ENCODE data around the gene KRT73.

DNA sequence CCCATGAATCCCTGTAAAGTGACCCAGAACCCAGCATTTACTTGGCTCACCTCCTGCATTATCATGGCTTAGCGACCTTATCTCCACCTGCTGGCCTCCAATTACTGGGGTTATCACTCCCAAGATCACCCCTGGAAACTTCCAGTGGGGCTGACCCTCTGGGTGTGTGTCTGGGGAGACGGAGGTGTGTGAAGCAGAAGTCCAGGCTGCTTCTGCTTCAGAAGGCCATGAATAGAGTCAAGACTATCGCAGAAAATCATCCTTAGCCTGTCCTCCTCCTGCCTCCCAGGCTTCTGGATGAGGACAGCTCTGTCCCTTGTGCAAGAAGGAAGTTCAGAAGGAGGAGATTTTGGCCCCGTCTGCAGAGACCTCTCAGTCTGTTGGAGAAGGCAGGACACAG lies 16.7 kb downstream of the KRT73 start:
- TF ChIP-seq, protein P1, sequence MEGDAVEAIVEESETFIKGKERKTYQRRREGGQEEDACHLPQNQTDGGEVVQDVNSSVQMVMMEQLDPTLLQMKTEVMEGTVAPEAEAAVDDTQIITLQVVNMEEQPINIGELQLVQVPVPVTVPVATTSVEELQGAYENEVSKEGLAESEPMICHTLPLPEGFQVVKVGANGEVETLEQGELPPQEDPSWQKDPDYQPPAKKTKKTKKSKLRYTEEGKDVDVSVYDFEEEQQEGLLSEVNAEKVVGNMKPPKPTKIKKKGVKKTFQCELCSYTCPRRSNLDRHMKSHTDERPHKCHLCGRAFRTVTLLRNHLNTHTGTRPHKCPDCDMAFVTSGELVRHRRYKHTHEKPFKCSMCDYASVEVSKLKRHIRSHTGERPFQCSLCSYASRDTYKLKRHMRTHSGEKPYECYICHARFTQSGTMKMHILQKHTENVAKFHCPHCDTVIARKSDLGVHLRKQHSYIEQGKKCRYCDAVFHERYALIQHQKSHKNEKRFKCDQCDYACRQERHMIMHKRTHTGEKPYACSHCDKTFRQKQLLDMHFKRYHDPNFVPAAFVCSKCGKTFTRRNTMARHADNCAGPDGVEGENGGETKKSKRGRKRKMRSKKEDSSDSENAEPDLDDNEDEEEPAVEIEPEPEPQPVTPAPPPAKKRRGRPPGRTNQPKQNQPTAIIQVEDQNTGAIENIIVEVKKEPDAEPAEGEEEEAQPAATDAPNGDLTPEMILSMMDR (IDR thresholded peaks at IDR 0.05) = no peak
- no peak for TF ChIP-seq POLR2AphosphoS5 (IDR thresholded peaks at IDR 0.05)
